OCI-LY1 (cell line): Measurements from ENCODE around the gene TEX9.
"Not testable (repeated sequence)": the region's sequence is repeated elsewhere in the genome, so short reads cannot be mapped to it uniquely, and the experiment has no call there.

Experiments used
- H2AFZ ChIP-seq: fragments of 200-600 bp; sonication (generic), shearing (Covaris generic); 2 replicates; pipeline ENCODE4 v1.6.0; 2014; ENCODE audit warnings: antibody characterized with exemption, mild to moderate bottlenecking, low read length
- H3F3A ChIP-seq: fragments of 200-600 bp; sonication (generic), shearing (Covaris generic); 2 replicates; pipeline ENCODE4 v1.6.0; 2014; ENCODE audit warnings: mild to moderate bottlenecking, antibody characterized with exemption, low read length, moderate library complexity; ENCODE audit not compliant: insufficient read depth
- H3K27ac ChIP-seq: fragments of 200-600 bp; sonication (generic); 2 replicates; pipeline ENCODE4 v1.5.1; 2014; ENCODE audit warnings: low read length, mixed run types, mild to moderate bottlenecking, low read depth; ENCODE audit not compliant: poor library complexity, severe bottlenecking
- H3K27me3 ChIP-seq: fragments of 200-600 bp; sonication (generic); 2 replicates; pipeline ENCODE4 v1.6.0; 2014; ENCODE audit warnings: antibody characterized with exemption, mild to moderate bottlenecking, low read length, moderate library complexity; ENCODE audit not compliant: insufficient read depth
- H3K36me3 ChIP-seq: fragments of 200-600 bp; sonication (generic); 2 replicates; pipeline ENCODE4 v1.6.1; 2014; ENCODE audit warnings: mild to moderate bottlenecking, antibody characterized with exemption, low read length, moderate library complexity, mixed read lengths; ENCODE audit not compliant: insufficient read depth
- H3K4me1 ChIP-seq: fragments of 200-600 bp; sonication (generic); 2 replicates; pipeline ENCODE4 v1.5.1; 2014; ENCODE audit warnings: mild to moderate bottlenecking, low read length, moderate library complexity; ENCODE audit not compliant: insufficient read depth, severe bottlenecking
- H3K4me2 ChIP-seq: fragments of 200-600 bp; sonication (generic), shearing (Covaris generic); 2 replicates; pipeline ENCODE4 v1.6.1; 2014; ENCODE audit warnings: low read length
- H3K4me3 ChIP-seq: fragments of 200-600 bp; sonication (generic); 2 replicates; pipeline ENCODE4 v1.5.1; 2014; ENCODE audit warnings: low read length, low read depth, mild to moderate bottlenecking, mixed read lengths; ENCODE audit not compliant: poor library complexity, severe bottlenecking
- H3K79me2 ChIP-seq: fragments of 200-600 bp; shearing (Covaris generic); 2 replicates; pipeline ENCODE4 v1.6.1; 2016; ENCODE audit warnings: mixed run types, low read length, mixed read lengths; ENCODE audit not compliant: insufficient read depth
- H3K9ac ChIP-seq: fragments of 200-600 bp; sonication (generic), shearing (Covaris generic); 2 replicates; pipeline ENCODE4 v1.6.1; 2014; ENCODE audit warnings: mild to moderate bottlenecking, low read length, mixed read lengths
- H3K9me2 ChIP-seq: fragments of 200-600 bp; sonication (generic), shearing (Covaris generic); 2 replicates; pipeline ENCODE4 v1.6.1; 2014; ENCODE audit warnings: low read depth, mild to moderate bottlenecking, low read length, mixed read lengths
- H3K9me3 ChIP-seq: fragments of 200-600 bp; shearing (Covaris generic); 2 replicates; pipeline ENCODE4 v1.6.1; 2014; ENCODE audit warnings: low read length, mixed read lengths
- H4K20me1 ChIP-seq: fragments of 200-600 bp; sonication (generic), shearing (Covaris generic); 2 replicates; pipeline ENCODE4 v1.6.0; 2016; ENCODE audit warnings: mild to moderate bottlenecking, low read length; ENCODE audit not compliant: insufficient read depth
- EZH2 ChIP-seq: fragments of 200-600 bp; sonication (generic), shearing (Covaris generic); IDR thresholded peaks from 2 replicates; pipeline ENCODE4 v1.8.0; 2017; ENCODE audit warnings: borderline replicate concordance, mixed run types, mild to moderate bottlenecking, antibody characterized with exemption, low read length, moderate library complexity, mixed read lengths
- TF ChIP-seq, protein P1 (sequence below): fragments of 200-600 bp; sonication (generic), shearing (Covaris generic); IDR thresholded peaks from 2 replicates; pipeline ENCODE4 v1.5.1; 2017; ENCODE audit warnings: mild to moderate bottlenecking, antibody characterized with exemption, low read length, moderate library complexity, mixed read lengths

TEX9 gene

GRCh38 chr15:56369234-56369633, 4.0 kb downstream of the TEX9 start:
- Histone ChIP-seq H3K36me3 (no peaks in the 10 kb centered on the region), H3K9me2 (no peaks in the 10 kb centered on the region), H3K4me3 (no peak overlapping the region), H2AFZ (no peak overlapping the region), H3K9ac (no peak overlapping the region), H3K9me3 (no peaks in the 10 kb centered on the region), H3K27ac (no peak overlapping the region), H3K79me2 (no peaks in the 10 kb centered on the region), H4K20me1 (no peaks in the 10 kb centered on the region), H3F3A (no peaks in the 10 kb centered on the region), H3K4me2 (no peak overlapping the region), H3K4me1 (peaks cover 16% of the 10 kb centered on the region), H3K27me3 (no peaks in the 10 kb centered on the region)
- no peak for TF ChIP-seq EZH2
- TF ChIP-seq, protein P1, sequence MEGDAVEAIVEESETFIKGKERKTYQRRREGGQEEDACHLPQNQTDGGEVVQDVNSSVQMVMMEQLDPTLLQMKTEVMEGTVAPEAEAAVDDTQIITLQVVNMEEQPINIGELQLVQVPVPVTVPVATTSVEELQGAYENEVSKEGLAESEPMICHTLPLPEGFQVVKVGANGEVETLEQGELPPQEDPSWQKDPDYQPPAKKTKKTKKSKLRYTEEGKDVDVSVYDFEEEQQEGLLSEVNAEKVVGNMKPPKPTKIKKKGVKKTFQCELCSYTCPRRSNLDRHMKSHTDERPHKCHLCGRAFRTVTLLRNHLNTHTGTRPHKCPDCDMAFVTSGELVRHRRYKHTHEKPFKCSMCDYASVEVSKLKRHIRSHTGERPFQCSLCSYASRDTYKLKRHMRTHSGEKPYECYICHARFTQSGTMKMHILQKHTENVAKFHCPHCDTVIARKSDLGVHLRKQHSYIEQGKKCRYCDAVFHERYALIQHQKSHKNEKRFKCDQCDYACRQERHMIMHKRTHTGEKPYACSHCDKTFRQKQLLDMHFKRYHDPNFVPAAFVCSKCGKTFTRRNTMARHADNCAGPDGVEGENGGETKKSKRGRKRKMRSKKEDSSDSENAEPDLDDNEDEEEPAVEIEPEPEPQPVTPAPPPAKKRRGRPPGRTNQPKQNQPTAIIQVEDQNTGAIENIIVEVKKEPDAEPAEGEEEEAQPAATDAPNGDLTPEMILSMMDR: no peak

DNA sequence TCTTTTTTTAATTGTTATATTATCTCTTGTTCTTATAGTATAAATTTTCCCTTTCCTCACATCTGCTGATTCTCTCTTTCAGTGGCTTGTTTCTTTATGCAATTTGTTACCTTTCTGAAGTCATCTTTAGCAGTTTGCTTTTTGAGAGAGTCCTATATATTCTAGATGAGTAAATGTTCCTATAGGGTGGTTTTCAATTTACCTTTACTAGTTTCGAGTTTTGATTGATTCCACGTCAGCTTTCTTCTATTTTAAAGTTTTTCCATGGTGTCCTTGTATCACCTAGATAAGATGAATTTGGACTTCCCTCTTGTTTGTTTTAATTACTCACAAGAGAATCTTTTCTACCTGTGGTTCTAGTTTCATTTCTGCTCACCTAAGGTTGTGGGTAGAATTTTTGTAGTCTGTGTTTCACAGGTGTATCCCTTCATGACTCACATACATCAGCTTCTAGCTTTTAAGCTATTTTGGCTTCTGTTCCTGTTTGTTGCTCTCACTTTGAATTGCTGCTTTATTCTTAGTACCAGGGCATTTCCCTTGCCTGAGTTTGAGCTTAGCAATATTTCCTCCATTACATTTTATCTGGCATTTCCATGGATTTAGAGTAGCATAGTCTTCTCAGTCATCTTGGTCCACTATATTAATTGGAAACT, 6.4 kb downstream of the TEX9 start:
- no peak for TF ChIP-seq EZH2
- TF ChIP-seq, protein P1: no peak
- Histone ChIP-seq H3K79me2 (no peaks in the 10 kb centered on the region), H3K4me1 (no peaks in the 10 kb centered on the region), H3K4me3 (no peak overlapping the region), H3F3A (no peaks in the 10 kb centered on the region), H3K9ac (no peak overlapping the region), H3K27me3 (no peaks in the 10 kb centered on the region), H3K4me2 (no peak overlapping the region), H2AFZ (no peak overlapping the region), H4K20me1 (no peaks in the 10 kb centered on the region), H3K9me3 (no peaks in the 10 kb centered on the region), H3K36me3 (no peaks in the 10 kb centered on the region), H3K27ac (no peak overlapping the region), H3K9me2 (no peaks in the 10 kb centered on the region)

DNA sequence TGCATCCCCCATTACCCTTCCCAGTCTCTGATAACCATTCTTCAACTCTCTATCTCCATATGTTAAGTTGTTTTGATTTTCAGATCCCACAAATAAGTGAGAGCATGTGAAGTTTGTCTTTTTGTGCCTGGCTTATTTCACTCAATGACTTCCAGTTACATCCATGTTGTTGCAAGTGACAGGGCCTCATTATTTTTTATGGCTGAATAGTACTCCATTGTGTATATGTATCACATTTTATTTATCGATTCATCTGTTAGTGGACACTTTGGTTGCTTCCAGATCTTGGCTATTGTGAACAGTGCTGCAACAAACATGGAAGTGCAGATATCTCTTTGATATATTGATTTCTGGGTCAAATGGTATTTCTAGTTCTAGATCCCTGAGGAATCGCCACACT, 9.5 kb downstream of the TEX9 start:
- H3K36me3 ChIP-seq, H4K20me1 ChIP-seq, H3K4me1 ChIP-seq, H3K9me2 ChIP-seq, H3K4me2 ChIP-seq, H3K4me3 ChIP-seq, H3F3A ChIP-seq, H3K9me3 ChIP-seq, H3K27ac ChIP-seq, H3K9ac ChIP-seq, H3K27me3 ChIP-seq, H3K79me2 ChIP-seq, H2AFZ ChIP-seq: not testable (repeated sequence)

DNA sequence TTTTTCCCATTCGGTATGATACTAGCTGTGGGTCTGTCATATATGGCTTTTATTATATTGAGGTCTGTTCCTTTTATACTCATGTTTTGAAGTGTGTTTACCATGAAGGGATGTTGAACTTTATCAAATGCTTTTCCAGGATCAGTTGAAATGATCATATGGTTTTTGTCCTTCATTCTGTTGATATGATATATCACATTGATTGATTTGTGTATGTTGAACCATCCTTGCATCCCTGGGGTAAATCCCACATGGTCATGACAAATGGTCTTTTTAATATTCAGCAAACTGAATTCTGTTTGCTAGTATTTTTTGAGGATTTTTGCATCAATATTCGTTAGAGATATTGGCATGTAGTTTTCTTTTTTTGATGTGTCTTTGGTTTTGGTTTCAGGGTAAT, 12.6 kb downstream of the TEX9 start:
- not testable (repeated sequence) for H3F3A ChIP-seq

More for the DNA sequence above, 12.6 kb downstream of the TEX9 start:
- not testable (repeated sequence) for H3K9me2 ChIP-seq, H4K20me1 ChIP-seq, H2AFZ ChIP-seq, H3K4me1 ChIP-seq, H3K4me3 ChIP-seq, H3K4me2 ChIP-seq, H3K27me3 ChIP-seq, H3K9me3 ChIP-seq, H3K36me3 ChIP-seq, H3K9ac ChIP-seq, H3K79me2 ChIP-seq, H3K27ac ChIP-seq
